GM12878 (cell line): ENCODE results near the gene PREX1. TPM values are rescaled to one million over a fixed set of nuclear protein-coding genes. Genes with fewer than 3 reads are reported as not detected.

Experiments used
- ATAC-seq: fragments of 200-7000 bp; cut with Tn5 transposase; 3 replicates; pipeline ENCODE4 v1.9.1; 2020; ENCODE audit warnings: mild to moderate bottlenecking, moderate library complexity
- BruUV-seq: library from RNA; stranded (reverse); fragments of 400-500 nt; replicated peaks from 2 replicates; lab custom pipeline; 2021; lab: Mats Ljungman, UMichigan
- CTCF ChIA-PET: fragments of 300-600 bp; sonication (Branson Sonifier 250); formaldehyde crosslinking; extraction: SDS; loops from one replicate; lab custom pipeline; 2021; ENCODE audit warnings: inconsistent platforms; lab: Yijun Ruan, JAX
- POLR2A ChIA-PET: fragments of 350-600 bp; formaldehyde crosslinking; extraction: SDS; loops from one replicate; lab custom pipeline; 2021; ENCODE audit warnings: inconsistent platforms; lab: Charles Lee
- RAD21 ChIA-PET: fragments of 300-600 bp; sonication (Branson Sonifier 250); formaldehyde crosslinking; loops from one replicate; lab custom pipeline; 2023; ENCODE audit warnings: antibody characterized with exemption; ENCODE audit not compliant: unreplicated experiment; lab: Charles Lee
- SMC1A ChIA-PET: fragments of 300-600 bp; sonication (Branson Sonifier 250); formaldehyde crosslinking; loops from one replicate; lab custom pipeline; 2023; ENCODE audit not compliant: unreplicated experiment, uncharacterized antibody; lab: Charles Lee
- DNase-seq: peaks from one replicate; pipeline ENCODE4 v3.0.0-alpha.2; 2011; ENCODE audit warnings: low read depth, low spot score
- FAIRE-seq: peaks from 3 replicates; lab custom pipeline; 2011; peaks lifted over from hg19 to GRCh38; lab: Jason Lieb, UNC
- H2AFZ ChIP-seq: 2 replicates; pipeline ENCODE4 v1.6.0; 2011; ENCODE audit warnings: low read depth, low read length, control low read depth; ENCODE audit not compliant: control insufficient read depth
- H3K27ac ChIP-seq: 2 replicates; pipeline ENCODE4 v1.5.1; 2011; ENCODE audit warnings: control low read depth; ENCODE audit not compliant: control insufficient read depth, insufficient read depth
- H3K27me3 ChIP-seq, 2 experiments: replicated peaks in 1 of 2; 2 replicates each; pipeline versions ENCODE4 v1.6.0 to v1.6.1; 2011; ENCODE audit warnings: low read length in 1 of 2; ENCODE audit not compliant: control insufficient read depth in 2 of 2, insufficient read depth in 2 of 2
- H3K36me3 ChIP-seq, 2 experiments: 2 replicates each; pipeline ENCODE4 v1.5.1; 2011; ENCODE audit warnings: low read length in 1 of 2; ENCODE audit not compliant: control insufficient read depth in 2 of 2, insufficient read depth in 2 of 2
- H3K4me1 ChIP-seq: 2 replicates; pipeline ENCODE4 v1.6.1; 2011; ENCODE audit warnings: mild to moderate bottlenecking, low read length, moderate library complexity, mixed read lengths; ENCODE audit not compliant: control insufficient read depth, insufficient read depth
- H3K4me2 ChIP-seq: 2 replicates; pipeline ENCODE4 v1.6.0; 2011; ENCODE audit warnings: control low read depth; ENCODE audit not compliant: control insufficient read depth, insufficient read depth
- H3K4me3 ChIP-seq: fragments of 200-600 bp; sonication (generic); 2 replicates; pipeline ENCODE4 v1.5.1; 2016
- H3K79me2 ChIP-seq: 2 replicates; pipeline ENCODE4 v1.6.0; 2011; ENCODE audit warnings: low read length; ENCODE audit not compliant: control insufficient read depth, insufficient read depth
- H3K9ac ChIP-seq: 2 replicates; pipeline ENCODE4 v1.8.0; 2011; ENCODE audit warnings: low read length, control low read depth, mixed read lengths; ENCODE audit not compliant: control insufficient read depth, insufficient read depth
- H3K9me3 ChIP-seq: replicated peaks from 3 replicates; pipeline ENCODE4 v1.5.1; 2011; ENCODE audit warnings: mild to moderate bottlenecking, low read length; ENCODE audit not compliant: control insufficient read depth, insufficient read depth
- H4K20me1 ChIP-seq: 2 replicates; pipeline ENCODE4 v1.6.0; 2011; ENCODE audit not compliant: control insufficient read depth, insufficient read depth
- CBX3 ChIP-seq: fragments of 200-600 bp; sonication (generic); IDR thresholded peaks from 2 replicates; pipeline ENCODE4 v1.6.1; 2016; ENCODE audit warnings: low read depth, borderline replicate concordance
- CTCF ChIP-seq, 3 experiments: IDR thresholded peaks in 2 of 3; conservative IDR thresholded peaks in 1 of 3; 2 replicates each; pipeline ENCODE4 v1.5.1; 2011; ENCODE audit warnings: low read depth in 3 of 3, low read length in 3 of 3, mild to moderate bottlenecking in 3 of 3, control low read depth in 2 of 3, moderate library complexity in 2 of 3, inconsistent platforms in 1 of 3, mixed read lengths in 1 of 3; ENCODE audit not compliant: control insufficient read depth in 2 of 3, insufficient read depth in 1 of 3; ENCODE audit errors: extremely low read depth in 1 of 3
- POLR2AphosphoS2 ChIP-seq: IDR thresholded peaks from 2 replicates; pipeline ENCODE4 v1.6.1; 2011; ENCODE audit warnings: low read depth, mild to moderate bottlenecking, low read length, improper control_type of control experiment, moderate library complexity
- WGBS: methylation state at CpG from one replicate; pipeline ENCODE4 v1.1.6; 2016; ENCODE audit warnings: low lambda C conversion rate; ENCODE audit not compliant: insufficient replicate concordance, insufficient coverage; ENCODE audit errors: missing lambda C conversion rate; 5-methylcytosine and 5-hydroxymethylcytosine counted together
- in situ Hi-C: fragments of 300-500 bp; cut with MboI; formaldehyde crosslinking; loops from 9 replicates; pipeline ENCODE4 v1.14.3; 2018; ENCODE audit warnings: mixed read lengths
- intact Hi-C: fragments of 100-400 bp; cut with micrococcal nuclease; formaldehyde crosslinking; loops from one replicate; pipeline ENCODE4 v1.14.2; 2022; ENCODE audit not compliant: unreplicated experiment
- polyA plus RNA-seq, 11 experiments: library from polyadenylated mRNA; depleted of rRNA in 4 of 11; unstranded in 6 of 11; stranded (reverse) in 5 of 11; fragments of >200 nt; fragmentation: Nextera tagmentation in 4 of 11; fragmentation: Illumina TruSeq in 1 of 11; extraction: Ambion mirVana in 4 of 11; extraction: Trizol in 1 of 11; gene quantifications; 1 replicate in 1 of 11; 2 replicates in 10 of 11; pipeline versions ENCODE4 v1.2.1 to v1.2.3, GENCODE V29; 2011 to 2016; ENCODE audit warnings: inconsistent platforms in 2 of 11, missing spikeins in 2 of 11, low read depth in 1 of 11
- total RNA-seq, 4 experiments: library from RNA; depleted of rRNA in 3 of 4; stranded (reverse); fragments of >200 nt in 3 of 4; fragmentation: Illumina TruSeq in 1 of 4; extraction: Trizol in 1 of 4; gene quantifications; 2 replicates each; pipeline versions ENCODE4 v1.2.1 to v1.2.3, GENCODE V29; 2013 to 2021

PREX1 gene
- total and polyA plus RNA-seq, 10 of the 15 experiments (the other 5 are each of a cell fraction or from before 2014, with no cell fraction given): 2.6 to 114 (median 38.9) TPM

GRCh38 chr20:48698507-48699267 lies 129.1 kb downstream of the PREX1 start:
- Histone ChIP-seq H3K27ac (no peak overlapping the region), H3K4me2 (no peak overlapping the region), H2AFZ (no peak overlapping the region), H3K27me3 (no peaks in the 10 kb centered on the region), H4K20me1 (no peaks in the 10 kb centered on the region; the same call in none of the 2 replicates), H3K4me1 (no peaks in the 10 kb centered on the region), H3K9me3 (no peaks in the 10 kb centered on the region), H3K79me2 (no peaks in the 10 kb centered on the region; the same call in none of the 2 replicates), H3K9ac (no peak overlapping the region), H3K4me3 (no peak overlapping the region), H3K36me3 (peaks cover 42 to 55% of the 10 kb centered on the region in 2 experiments)
- SMC1A ChIA-PET: no interaction called here
- BruUV-seq: no TSS peak
- RAD21 ChIA-PET: interaction anchor here (0.7 kb wide), 1 partner anchor 41 kb away, joined by 3 read pairs; no protein-coding TSS in a partner anchor
- no peak for DNase-seq
- in situ Hi-C loops (no loop called here), intact Hi-C loops (no loop called here)
- POLR2A ChIA-PET: no interaction called here
- 91% methylated on average over 13 of the region's 13 CpGs for WGBS
- peak; percentile 14; the same call in 1 of the 3 replicates for ATAC-seq
- no peak for FAIRE-seq
- CTCF ChIA-PET: no interaction called here
- TF ChIP-seq POLR2AphosphoS2 (no peak), CTCF (IDR thresholded peaks at IDR 0.05 in 2 of 3, conservative IDR thresholded peaks at IDR 0.05 in 1 of 3; ENCODE audit: control insufficient read depth in 2 of 3, extremely low read depth in 1 of 3, insufficient read depth in 1 of 3, low read depth in 3 of 3, low read length in 3 of 3) (0 out of 6 replicates have a peak, but pooled peaks of 1 of the 3 experiments have one; percentile 4), CBX3 (no peak)
